B cell (primary cell): ENCODE data around the gene HEXB. TPM values are rescaled to one million over a fixed set of nuclear protein-coding genes. Genes with fewer than 3 reads are reported as not detected.

Experiments
- ATAC-seq: fragments of 200-7000 bp; cut with Tn5 transposase; one replicate; pipeline ENCODE4 v1.10.0; 2021; ENCODE audit warnings: low read depth, mild to moderate bottlenecking, moderate number of reproducible peaks, moderate library complexity
- CTCF ChIA-PET: fragments of 350-600 bp; sonication (Branson Sonifier 250); formaldehyde crosslinking; loops from one replicate; lab custom pipeline; 2021; ENCODE audit warnings: antibody characterized with exemption, inconsistent platforms; lab: Charles Lee
- POLR2A ChIA-PET: fragments of 350-600 bp; sonication (Branson Sonifier 250); formaldehyde crosslinking; loops from one replicate; lab custom pipeline; 2021; ENCODE audit warnings: antibody characterized with exemption; lab: Charles Lee
- DNase-seq: peaks from one replicate; pipeline ENCODE4 v3.0.0; 2013
- H2AFZ ChIP-seq: 2 replicates; pipeline ENCODE4 v1.6.1; 2012; ENCODE audit warnings: mild to moderate bottlenecking, low read depth, low read length; ENCODE audit not compliant: insufficient read depth, poor library complexity, severe bottlenecking
- H3K27ac ChIP-seq, 2 donors: 1 replicate in 1 of 2; 2 replicates in 1 of 2; pipeline ENCODE4 v1.5.1; 2012 to 2013; ENCODE audit warnings: low read length in 2 of 2, mild to moderate bottlenecking in 2 of 2, moderate library complexity in 1 of 2
- H3K27me3 ChIP-seq, 4 experiments: fragments of 200-600 bp in 1 of 4; sonication (generic) in 1 of 4; replicated peaks in 1 of 4; 1 replicate in 2 of 4; 2 replicates in 2 of 4; pipeline versions ENCODE4 v1.6.1 to v1.7.0; 2013 to 2016; ENCODE audit warnings: low read length in 3 of 4, mild to moderate bottlenecking in 2 of 4, mixed read lengths in 1 of 4, moderate library complexity in 1 of 4; ENCODE audit not compliant: insufficient read depth in 4 of 4, control insufficient read depth in 3 of 4; ENCODE audit errors: control extremely low read depth in 1 of 4
- H3K36me3 ChIP-seq, 2 experiments: replicated peaks in 1 of 2; 1 replicate in 1 of 2; 2 replicates in 1 of 2; pipeline versions ENCODE4 v1.6.1 to v1.7.1; 2013; ENCODE audit warnings: low read length in 1 of 2; ENCODE audit not compliant: insufficient read depth in 2 of 2, control insufficient read depth in 1 of 2; ENCODE audit errors: control extremely low read depth in 1 of 2, extremely low read depth in 1 of 2
- H3K4me1 ChIP-seq, 2 donors: fragments of 200-600 bp in 1 of 2; sonication (generic) in 1 of 2; 1 replicate in 1 of 2; 2 replicates in 1 of 2; pipeline versions ENCODE4 v1.5.1 to v1.6.1; 2013 to 2017; ENCODE audit warnings: low read length in 2 of 2; ENCODE audit not compliant: control insufficient read depth in 2 of 2, insufficient read depth in 2 of 2
- H3K4me2 ChIP-seq: replicated peaks from 2 replicates; pipeline ENCODE3; 2012; ENCODE audit warnings: mild to moderate bottlenecking, low read depth, low read length; ENCODE audit not compliant: poor library complexity, severe bottlenecking
- H3K4me3 ChIP-seq, 5 experiments: fragments of 200-600 bp in 1 of 5; sonication (generic) in 1 of 5; 1 replicate in 3 of 5; 2 replicates in 2 of 5; pipeline versions ENCODE4 v1.5.1 to v1.7.0; 2011 to 2016; ENCODE audit warnings: low read length in 4 of 5, mild to moderate bottlenecking in 4 of 5, low read depth in 2 of 5, control low read depth in 1 of 5, moderate library complexity in 1 of 5; ENCODE audit not compliant: insufficient read depth in 1 of 5; ENCODE audit errors: control extremely low read depth in 1 of 5, extremely low read depth in 1 of 5
- H3K79me2 ChIP-seq: fragments of 200-600 bp; sonication (generic); one replicate; pipeline ENCODE4 v1.6.0; 2016; ENCODE audit warnings: low read length; ENCODE audit not compliant: control insufficient read depth, insufficient read depth
- H3K9ac ChIP-seq: fragments of 200-600 bp; sonication (generic); 2 replicates; pipeline ENCODE4 v1.6.1; 2017; ENCODE audit warnings: mild to moderate bottlenecking, low read length, moderate library complexity
- H3K9me3 ChIP-seq, 3 donors: one replicate each; pipeline versions ENCODE4 v1.6.1 to v1.7.1; 2013; ENCODE audit warnings: low read length in 2 of 3; ENCODE audit not compliant: control insufficient read depth in 2 of 3, insufficient read depth in 1 of 3; ENCODE audit errors: control extremely low read depth in 1 of 3
- H4K20me1 ChIP-seq: 2 replicates; pipeline ENCODE4 v1.6.0; 2012; ENCODE audit warnings: mild to moderate bottlenecking, low read length; ENCODE audit not compliant: insufficient read depth, control insufficient read depth, poor library complexity, severe bottlenecking
- H3K27ac Mint-ChIP-seq: one replicate; pipeline ENCODE4 v1.8.0; 2021; ENCODE audit warnings: mixed read lengths
- H3K27me3 Mint-ChIP-seq: one replicate; pipeline ENCODE4 v1.8.0; 2021; ENCODE audit warnings: mixed read lengths
- H3K4me1 Mint-ChIP-seq: one replicate; pipeline ENCODE4 v1.8.0; 2021; ENCODE audit warnings: mixed read lengths
- H3K4me3 Mint-ChIP-seq: one replicate; pipeline ENCODE4 v1.8.0; 2021; ENCODE audit warnings: mixed read lengths
- H3K9me3 Mint-ChIP-seq: one replicate; pipeline ENCODE4 v1.8.0; 2022; ENCODE audit warnings: mixed read lengths; ENCODE audit not compliant: insufficient read depth
- EZH2 ChIP-seq: IDR thresholded peaks from 2 replicates; pipeline ENCODE4 v1.6.1; 2012; ENCODE audit warnings: borderline replicate concordance, low read depth, mild to moderate bottlenecking, moderate library complexity, low read length; ENCODE audit not compliant: insufficient read depth, poor library complexity, severe bottlenecking
- WGBS: methylation state at CpG from one replicate; pipeline ENCODE4 v1.1.5; 2013; ENCODE audit warnings: missing lambda C conversion rate; ENCODE audit not compliant: insufficient coverage; 5-methylcytosine and 5-hydroxymethylcytosine counted together
- intact Hi-C: fragments of 100-400 bp; cut with micrococcal nuclease; formaldehyde crosslinking; loops from one replicate; pipeline ENCODE4 v1.10.0; 2022
- polyA plus RNA-seq: library from polyadenylated mRNA; depleted of rRNA; stranded (reverse); fragments of >200 nt; gene quantifications from 2 replicates; pipeline ENCODE4 v1.2.3, GENCODE V29; 2012
- total RNA-seq, 2 donors: library from RNA; stranded (reverse); fragments of 120-200 nt in 1 of 2; gene quantifications; 1 replicate in 1 of 2; 2 replicates in 1 of 2; pipeline versions ENCODE4 v1.2.3 to v1.2.4, GENCODE V29; 2013 to 2022
- TF ChIP-seq, protein P1 (sequence below): fragments of 200-600 bp; IDR thresholded peaks from one replicate; pipeline ENCODE4 v1.8.0; 2022; ENCODE audit warnings: antibody characterized with exemption, mild to moderate bottlenecking

HEXB gene
- total and polyA plus RNA-seq, 2 donors (not counting 1 experiment from before 2014, with no cell fraction given) = 23.6 to 47.1 TPM

DNA sequence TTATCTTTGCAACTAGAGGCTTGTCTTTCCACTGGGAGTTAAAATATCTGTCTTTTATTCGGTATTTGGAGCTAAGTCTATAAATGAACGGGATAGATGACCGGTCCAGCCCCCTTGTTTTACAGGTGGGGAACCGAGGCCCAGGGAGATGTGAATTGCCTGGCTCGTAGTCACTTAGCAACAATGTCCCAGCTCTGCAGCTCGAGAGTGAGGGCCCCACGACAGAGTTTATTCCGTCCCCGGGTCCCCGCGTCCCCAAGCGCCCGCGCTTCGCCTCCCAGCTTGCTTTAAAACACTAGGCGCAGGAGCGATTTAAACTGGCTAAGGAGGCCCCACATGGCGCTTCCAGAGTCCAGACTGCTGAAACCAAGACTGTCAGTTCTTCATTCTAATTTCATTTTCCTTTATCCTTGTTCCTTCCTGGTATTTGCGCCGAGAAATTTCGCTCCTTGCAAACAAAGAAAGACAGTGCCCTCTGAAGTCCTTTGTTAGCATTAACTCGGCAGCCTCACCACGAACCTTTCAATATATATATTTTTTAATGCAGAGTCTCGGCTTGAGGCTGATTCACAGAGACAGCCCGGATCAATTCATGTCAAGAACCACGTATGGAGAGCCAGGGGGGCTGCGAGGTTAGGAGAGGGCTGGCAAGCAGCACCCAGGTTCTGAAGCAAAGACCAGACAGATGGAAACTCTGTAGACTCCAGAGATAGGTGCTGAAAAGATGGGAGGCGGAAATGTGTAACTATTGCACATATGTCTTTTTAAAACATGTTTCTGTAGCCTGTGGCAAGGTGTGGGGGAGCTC, 43.1 kb upstream of the HEXB start:
- Histone ChIP-seq H3K79me2 (peaks cover 27% of the 10 kb centered on the region), H3K4me1 (peaks cover 20 to 32% of the 10 kb centered on the region in 2 donors), H3K9ac (peak overlapping the region; percentile 85), H4K20me1 (peaks cover 3% of the 10 kb centered on the region), H3K4me2 (peak overlapping the region; percentile 95), H3K27ac (peak overlapping the region in 1 of 2 donors; percentile 18), H2AFZ (peak overlapping the region; percentile 87), H3K36me3 (no peaks in the 10 kb centered on the region), H3K4me3 (peak overlapping the region; percentile 74 to 88 (median 82)), H3K9me3 (no peaks in the 10 kb centered on the region), H3K27me3 (no peaks in the 10 kb centered on the region)
- DNase-seq (peak; percentile 65), ATAC-seq (no peak)
- TF ChIP-seq, protein P1, sequence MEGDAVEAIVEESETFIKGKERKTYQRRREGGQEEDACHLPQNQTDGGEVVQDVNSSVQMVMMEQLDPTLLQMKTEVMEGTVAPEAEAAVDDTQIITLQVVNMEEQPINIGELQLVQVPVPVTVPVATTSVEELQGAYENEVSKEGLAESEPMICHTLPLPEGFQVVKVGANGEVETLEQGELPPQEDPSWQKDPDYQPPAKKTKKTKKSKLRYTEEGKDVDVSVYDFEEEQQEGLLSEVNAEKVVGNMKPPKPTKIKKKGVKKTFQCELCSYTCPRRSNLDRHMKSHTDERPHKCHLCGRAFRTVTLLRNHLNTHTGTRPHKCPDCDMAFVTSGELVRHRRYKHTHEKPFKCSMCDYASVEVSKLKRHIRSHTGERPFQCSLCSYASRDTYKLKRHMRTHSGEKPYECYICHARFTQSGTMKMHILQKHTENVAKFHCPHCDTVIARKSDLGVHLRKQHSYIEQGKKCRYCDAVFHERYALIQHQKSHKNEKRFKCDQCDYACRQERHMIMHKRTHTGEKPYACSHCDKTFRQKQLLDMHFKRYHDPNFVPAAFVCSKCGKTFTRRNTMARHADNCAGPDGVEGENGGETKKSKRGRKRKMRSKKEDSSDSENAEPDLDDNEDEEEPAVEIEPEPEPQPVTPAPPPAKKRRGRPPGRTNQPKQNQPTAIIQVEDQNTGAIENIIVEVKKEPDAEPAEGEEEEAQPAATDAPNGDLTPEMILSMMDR = peak; percentile 33
- TF ChIP-seq EZH2 = no peak
- Mint-ChIP-seq H3K4me1 (peaks cover 21% of the 10 kb centered on the region), H3K9me3 (no peaks in the 10 kb centered on the region), H3K27ac (peak overlapping the region; percentile 64), H3K27me3 (peaks cover 3% of the 10 kb centered on the region), H3K4me3 (peak overlapping the region; percentile 87)
- intact Hi-C loops = loop anchor here (1.0 to 10.0 kb wide), 6 partner anchors 43 to 1825 kb away; partner anchors contain the start of genes ANKRA2, HEXB, TNPO1 and UTP15
- WGBS = under 1% methylated on average over 22 of the region's 28 CpGs
- CTCF ChIA-PET = interaction anchor here (0.7 to 8.4 kb wide), 11 partner anchors 9 to 739 kb away, joined by 3 to 86 read pairs (median 4); partner anchors contain the start of genes GFM2 and NSA2
- POLR2A ChIA-PET = no interaction called here

- H3K27me3 ChIP-seq = no peaks in the 10 kb centered on the region
- Mint-ChIP-seq H3K27ac (no peak overlapping the region), H3K4me3 (peak overlapping the region; percentile 87), H3K27me3 (peaks cover 5% of the 10 kb centered on the region), H3K9me3 (no peaks in the 10 kb centered on the region), H3K4me1 (peaks cover 21% of the 10 kb centered on the region)
- H3K36me3 ChIP-seq = no peaks in the 10 kb centered on the region
- no peak overlapping the region for H3K9ac ChIP-seq
- ChIA-PET POLR2A (no interaction called here), CTCF (interaction anchor here (0.8 to 8.4 kb wide), 5 partner anchors 9 to 739 kb away, joined by 3 to 86 read pairs (median 6); no protein-coding TSS in a partner anchor)
- TF ChIP-seq, protein P1 = no peak
- no peaks in the 10 kb centered on the region for H3K9me3 ChIP-seq
- peaks cover 3% of the 10 kb centered on the region for H4K20me1 ChIP-seq
- no peak overlapping the region for H3K27ac ChIP-seq
- H3K4me2 ChIP-seq = no peak overlapping the region
- peak overlapping the region; percentile 87 for H2AFZ ChIP-seq
- no peak overlapping the region for H3K4me3 ChIP-seq
- ATAC-seq = no peak
- WGBS = 95% methylated on average over 2 of the region's 6 CpGs
- H3K4me1 ChIP-seq = peaks cover 20 to 32% of the 10 kb centered on the region in 2 donors
- H3K79me2 ChIP-seq = peaks cover 21% of the 10 kb centered on the region
- intact Hi-C loops = loop anchor here (1.0 to 10.0 kb wide), 5 partner anchors 247 to 1825 kb away; partner anchors contain the start of genes ANKRA2, TNPO1 and UTP15
- no peak for DNase-seq
Observed at GRCh38 chr5:74642543-74642863, 42.5 kb upstream of the HEXB start.
